RWPE1 (cell line): ENCODE data around the gene ARPIN.
"Not testable (repeated sequence)": the region's sequence is repeated elsewhere in the genome, so short reads cannot be mapped to it uniquely, and the experiment has no call there.

Experiments used
- CTCF ChIA-PET: fragments of 350-600 bp; sonication (Branson Sonifier 250); formaldehyde crosslinking; extraction: SDS; loops from one replicate; lab custom pipeline; 2021; lab: Yijun Ruan, JAX
- POLR2A ChIA-PET: fragments of 400-600 bp; formaldehyde crosslinking; extraction: SDS; loops from one replicate; lab custom pipeline; 2020; ENCODE audit warnings: antibody characterized with exemption; ENCODE audit not compliant: low non-redundant PET; lab: Yijun Ruan, JAX
- DNase-seq: peaks from one replicate; pipeline ENCODE4 v3.0.0; 2012; ENCODE audit warnings: low spot score
- H3K27ac ChIP-seq: fragments of 450-650 bp; 2 replicates; pipeline ENCODE4 v1.5.1; 2017
- CTCF ChIP-seq: fragments of 450-650 bp; conservative IDR thresholded peaks from 2 replicates; pipeline ENCODE4 v1.5.1; 2017; ENCODE audit warnings: low read depth, mild to moderate bottlenecking

Gene ARPIN

DNA sequence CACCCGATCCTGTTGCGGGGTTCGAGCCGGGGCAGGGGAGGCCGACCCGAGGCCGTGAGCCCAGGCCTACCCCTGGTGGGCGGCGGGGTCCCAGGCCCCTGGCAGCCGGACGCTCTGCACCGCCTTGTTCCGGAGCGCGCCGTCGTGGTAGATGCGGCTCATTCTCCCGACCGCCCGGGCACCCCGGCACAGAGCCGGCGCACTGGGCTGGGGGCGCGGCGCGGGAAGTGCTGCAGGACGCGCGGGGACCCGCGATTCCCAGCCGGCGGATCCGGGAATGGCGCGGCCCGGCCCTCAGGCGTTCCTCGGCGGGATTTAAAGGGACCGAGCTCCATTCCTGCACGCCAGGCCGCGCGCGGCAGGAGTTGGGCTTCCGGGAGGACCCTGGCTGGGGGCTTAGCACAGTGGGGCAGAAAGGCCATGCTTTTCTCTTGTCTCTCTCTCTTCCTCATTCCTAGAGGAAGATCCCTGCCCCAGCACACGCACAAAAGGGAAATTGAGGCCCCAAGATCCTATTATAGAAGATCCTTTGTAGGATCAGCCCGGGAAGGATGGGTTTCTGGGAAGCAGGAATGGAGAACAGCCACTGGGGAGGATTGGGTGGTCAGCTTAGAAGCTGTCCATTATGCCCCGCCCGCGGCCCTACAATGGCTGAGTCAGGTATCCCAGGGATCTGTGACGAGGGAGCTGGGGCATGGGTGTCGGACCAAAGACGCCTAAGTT is at the start of gene ARPIN:
ARPIN (minus strand) TSS at position 279 of the 723 bp plus-strand sequence; CDS start at position 162, 117 bp downstream.
- ChIA-PET CTCF (interaction anchor here (1.1 kb wide), 2 partner anchors 15 to 25 kb away, joined by 3 to 4 read pairs; no protein-coding TSS in a partner anchor), POLR2A (interaction anchor here (0.8 kb wide), 1 partner anchor 86 kb away, joined by 3 read pairs; no protein-coding TSS in a partner anchor)
- no peak for TF ChIP-seq CTCF
- peak within 1 kb of the TSS; percentile 68 for H3K27ac ChIP-seq
- peak; percentile 60 for DNase-seq

DNA sequence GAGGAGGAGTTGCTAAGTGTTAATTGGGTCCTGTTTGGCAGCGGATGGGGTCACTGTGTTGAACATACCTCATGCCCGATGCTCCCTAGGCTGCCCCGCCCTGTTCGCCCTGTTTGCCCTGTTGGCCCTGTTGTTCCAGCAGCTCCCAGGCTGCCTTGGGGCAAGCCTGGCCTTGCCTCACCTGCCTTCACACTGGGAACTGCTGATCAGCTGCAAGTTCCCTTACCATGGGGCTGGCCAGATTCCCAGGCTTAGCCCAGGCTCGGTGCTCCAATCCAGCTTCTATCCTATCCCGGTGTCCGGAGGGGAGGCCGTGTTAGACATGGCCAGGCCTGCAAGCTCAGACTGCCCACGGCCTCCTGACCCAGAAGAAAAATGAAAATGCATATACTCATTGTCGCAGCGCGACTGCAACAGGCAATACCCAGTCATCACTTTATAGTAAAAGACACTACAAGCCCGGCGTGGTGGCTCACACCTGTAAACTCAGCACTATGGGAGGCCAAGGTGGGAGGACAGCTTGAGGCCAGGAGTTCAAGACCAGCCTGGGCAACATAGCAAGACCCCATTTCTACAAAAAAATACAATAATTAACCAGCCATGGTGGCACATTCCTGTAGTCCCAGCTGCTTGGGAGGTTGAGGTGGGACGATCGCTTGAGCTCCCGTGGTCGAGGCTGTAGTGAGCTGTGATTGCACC is 45.5 kb upstream of the ARPIN start:
- TF ChIP-seq CTCF: no peak
- H3K27ac ChIP-seq: peak overlapping the region; percentile 74
- peak; percentile 75 for DNase-seq
- ChIA-PET POLR2A (no interaction called here), CTCF (interaction anchor here (0.6 to 1.2 kb wide), 3 partner anchors 60 to 198 kb away, joined by 3 to 6 read pairs (median 3); no protein-coding TSS in a partner anchor)

- POLR2A ChIA-PET, DNase-seq, H3K27ac ChIP-seq, CTCF ChIA-PET: not testable (repeated sequence)
Measured at GRCh38 chr15:89955449-89955998, 42.8 kb upstream of the ARPIN start.

DNA sequence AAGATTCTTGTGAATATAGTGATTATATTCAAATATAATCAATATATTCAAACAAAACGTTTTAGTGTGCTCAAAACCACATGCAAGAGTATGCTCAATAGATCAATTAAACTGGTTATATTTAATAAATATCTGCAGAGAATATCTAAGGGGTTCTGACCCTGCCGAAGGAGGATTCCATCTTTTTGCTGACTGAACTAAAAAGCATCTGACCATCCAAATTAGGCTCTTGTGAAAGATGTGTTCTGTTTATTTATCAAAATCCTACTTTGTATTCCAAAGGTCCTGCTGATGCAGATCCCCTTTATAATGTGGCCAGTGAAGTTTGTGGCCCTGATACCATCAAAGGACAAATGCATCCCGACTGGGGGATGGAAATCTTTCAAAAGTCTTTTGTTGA is 41.8 kb upstream of the ARPIN start:
- no peak for TF ChIP-seq CTCF
- H3K27ac ChIP-seq: no peak overlapping the region
- CTCF ChIA-PET: no interaction called here
- DNase-seq: no peak
- POLR2A ChIA-PET: no interaction called here

GRCh38 chr15:89948796-89949195 is 36.0 kb upstream of the ARPIN start:
- DNase-seq: no peak
- H3K27ac ChIP-seq: no peak overlapping the region
- POLR2A ChIA-PET: no interaction called here
- CTCF ChIA-PET: interaction anchor here (0.8 kb wide), 1 partner anchor 26 kb away, joined by 4 read pairs; no protein-coding TSS in a partner anchor
- TF ChIP-seq CTCF: no peak

DNA sequence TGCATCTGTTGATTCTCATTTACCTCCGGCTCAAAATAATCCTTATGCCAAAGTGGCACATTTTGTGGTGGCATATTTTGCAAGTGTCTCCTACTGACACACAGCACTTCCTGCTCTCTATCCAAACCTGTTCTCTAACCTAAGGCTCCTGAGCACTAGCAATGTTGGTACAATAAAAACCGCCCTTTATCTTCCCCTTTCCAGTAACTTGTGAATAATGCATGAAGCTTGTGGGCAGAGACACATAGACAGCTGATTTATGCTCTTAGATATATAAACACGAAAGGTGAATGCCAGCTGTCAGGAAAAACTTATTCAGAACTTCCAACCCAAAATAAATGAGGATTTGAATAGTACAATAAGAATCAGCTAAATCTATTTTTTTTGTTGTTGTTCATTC is 34.6 kb upstream of the ARPIN start:
- no peak overlapping the region for H3K27ac ChIP-seq
- CTCF ChIA-PET: no interaction called here
- no peak for DNase-seq
- POLR2A ChIA-PET: no interaction called here
- TF ChIP-seq CTCF: no peak
